ENCODE results near the gene BATF3. TPM values are rescaled to one million over a fixed set of nuclear protein-coding genes. Genes with fewer than 3 reads are reported as not detected.

The BATF3 gene
- total and polyA plus RNA-seq, 9 of the 15 experiments (the other 6 are each of a cell fraction or from before 2014, with no cell fraction given), result 0.40 to 3.8 (median 2.0) TPM

DNA sequence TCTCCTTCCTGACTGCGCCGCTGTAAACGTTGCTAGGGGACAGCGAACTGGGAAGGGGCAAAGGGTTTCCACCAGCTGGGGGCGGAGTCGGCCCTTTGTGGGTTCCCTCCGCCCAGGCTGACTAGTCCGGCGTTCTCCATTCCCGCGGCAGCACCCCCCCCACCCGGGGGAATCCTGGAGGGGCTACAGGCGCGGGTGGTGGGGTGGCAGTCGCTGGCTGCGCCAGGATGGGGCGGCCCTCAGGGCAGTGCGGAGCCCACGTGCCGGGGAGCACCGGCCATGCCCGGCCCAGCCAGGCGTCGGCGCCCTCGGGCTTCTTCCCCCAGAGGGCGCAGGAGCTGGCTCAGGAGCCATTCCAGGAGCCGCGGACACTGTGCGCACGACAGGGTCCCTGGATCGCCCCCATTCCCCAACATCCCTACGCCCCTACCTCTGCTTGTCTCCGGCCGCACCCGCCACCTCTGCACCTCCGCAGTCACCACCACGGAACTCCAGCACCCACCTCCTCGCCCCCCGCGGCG lies 476 bp downstream of the BATF3 start (continued):
- no peak for TF ChIP-seq ZNF274 (IDR thresholded peaks at IDR 0.05; ENCODE audit: borderline replicate concordance, low read depth, low read length)
- no peak for TF ChIP-seq ZNF75A (CRISPR knock-in tag; IDR thresholded peaks at IDR 0.05)
- TF ChIP-seq ZEB2 (IDR thresholded peaks at IDR 0.05), result no peak
- TF ChIP-seq FOXP1 (CRISPR knock-in tag; IDR thresholded peaks at IDR 0.05), result peak; percentile 97
- TF ChIP-seq RHOXF2B (CRISPR knock-in tag; conservative IDR thresholded peaks at IDR 0.05), result no peak
- TF ChIP-seq NR2F6 (CRISPR knock-in tag; IDR thresholded peaks at IDR 0.05), result no peak
- TF ChIP-seq KAT2B (IDR thresholded peaks at IDR 0.05; ENCODE audit: low read depth, low read length), result no peak
- TF ChIP-seq CTBP1 (IDR thresholded peaks at IDR 0.05; ENCODE audit: borderline replicate concordance), result peak; percentile 77
- TF ChIP-seq CBX3 (IDR thresholded peaks at IDR 0.05; ENCODE audit: borderline replicate concordance in 1 of 2, low read length in 2 of 2), result peak in 1 of 2 experiments; percentile 76; a peak in 1 of 3 replicates
- TF ChIP-seq HNRNPH1 (optimal IDR thresholded peaks at IDR 0.05; ENCODE audit: low read depth, low read length), result no peak
- TF ChIP-seq, protein P1, sequence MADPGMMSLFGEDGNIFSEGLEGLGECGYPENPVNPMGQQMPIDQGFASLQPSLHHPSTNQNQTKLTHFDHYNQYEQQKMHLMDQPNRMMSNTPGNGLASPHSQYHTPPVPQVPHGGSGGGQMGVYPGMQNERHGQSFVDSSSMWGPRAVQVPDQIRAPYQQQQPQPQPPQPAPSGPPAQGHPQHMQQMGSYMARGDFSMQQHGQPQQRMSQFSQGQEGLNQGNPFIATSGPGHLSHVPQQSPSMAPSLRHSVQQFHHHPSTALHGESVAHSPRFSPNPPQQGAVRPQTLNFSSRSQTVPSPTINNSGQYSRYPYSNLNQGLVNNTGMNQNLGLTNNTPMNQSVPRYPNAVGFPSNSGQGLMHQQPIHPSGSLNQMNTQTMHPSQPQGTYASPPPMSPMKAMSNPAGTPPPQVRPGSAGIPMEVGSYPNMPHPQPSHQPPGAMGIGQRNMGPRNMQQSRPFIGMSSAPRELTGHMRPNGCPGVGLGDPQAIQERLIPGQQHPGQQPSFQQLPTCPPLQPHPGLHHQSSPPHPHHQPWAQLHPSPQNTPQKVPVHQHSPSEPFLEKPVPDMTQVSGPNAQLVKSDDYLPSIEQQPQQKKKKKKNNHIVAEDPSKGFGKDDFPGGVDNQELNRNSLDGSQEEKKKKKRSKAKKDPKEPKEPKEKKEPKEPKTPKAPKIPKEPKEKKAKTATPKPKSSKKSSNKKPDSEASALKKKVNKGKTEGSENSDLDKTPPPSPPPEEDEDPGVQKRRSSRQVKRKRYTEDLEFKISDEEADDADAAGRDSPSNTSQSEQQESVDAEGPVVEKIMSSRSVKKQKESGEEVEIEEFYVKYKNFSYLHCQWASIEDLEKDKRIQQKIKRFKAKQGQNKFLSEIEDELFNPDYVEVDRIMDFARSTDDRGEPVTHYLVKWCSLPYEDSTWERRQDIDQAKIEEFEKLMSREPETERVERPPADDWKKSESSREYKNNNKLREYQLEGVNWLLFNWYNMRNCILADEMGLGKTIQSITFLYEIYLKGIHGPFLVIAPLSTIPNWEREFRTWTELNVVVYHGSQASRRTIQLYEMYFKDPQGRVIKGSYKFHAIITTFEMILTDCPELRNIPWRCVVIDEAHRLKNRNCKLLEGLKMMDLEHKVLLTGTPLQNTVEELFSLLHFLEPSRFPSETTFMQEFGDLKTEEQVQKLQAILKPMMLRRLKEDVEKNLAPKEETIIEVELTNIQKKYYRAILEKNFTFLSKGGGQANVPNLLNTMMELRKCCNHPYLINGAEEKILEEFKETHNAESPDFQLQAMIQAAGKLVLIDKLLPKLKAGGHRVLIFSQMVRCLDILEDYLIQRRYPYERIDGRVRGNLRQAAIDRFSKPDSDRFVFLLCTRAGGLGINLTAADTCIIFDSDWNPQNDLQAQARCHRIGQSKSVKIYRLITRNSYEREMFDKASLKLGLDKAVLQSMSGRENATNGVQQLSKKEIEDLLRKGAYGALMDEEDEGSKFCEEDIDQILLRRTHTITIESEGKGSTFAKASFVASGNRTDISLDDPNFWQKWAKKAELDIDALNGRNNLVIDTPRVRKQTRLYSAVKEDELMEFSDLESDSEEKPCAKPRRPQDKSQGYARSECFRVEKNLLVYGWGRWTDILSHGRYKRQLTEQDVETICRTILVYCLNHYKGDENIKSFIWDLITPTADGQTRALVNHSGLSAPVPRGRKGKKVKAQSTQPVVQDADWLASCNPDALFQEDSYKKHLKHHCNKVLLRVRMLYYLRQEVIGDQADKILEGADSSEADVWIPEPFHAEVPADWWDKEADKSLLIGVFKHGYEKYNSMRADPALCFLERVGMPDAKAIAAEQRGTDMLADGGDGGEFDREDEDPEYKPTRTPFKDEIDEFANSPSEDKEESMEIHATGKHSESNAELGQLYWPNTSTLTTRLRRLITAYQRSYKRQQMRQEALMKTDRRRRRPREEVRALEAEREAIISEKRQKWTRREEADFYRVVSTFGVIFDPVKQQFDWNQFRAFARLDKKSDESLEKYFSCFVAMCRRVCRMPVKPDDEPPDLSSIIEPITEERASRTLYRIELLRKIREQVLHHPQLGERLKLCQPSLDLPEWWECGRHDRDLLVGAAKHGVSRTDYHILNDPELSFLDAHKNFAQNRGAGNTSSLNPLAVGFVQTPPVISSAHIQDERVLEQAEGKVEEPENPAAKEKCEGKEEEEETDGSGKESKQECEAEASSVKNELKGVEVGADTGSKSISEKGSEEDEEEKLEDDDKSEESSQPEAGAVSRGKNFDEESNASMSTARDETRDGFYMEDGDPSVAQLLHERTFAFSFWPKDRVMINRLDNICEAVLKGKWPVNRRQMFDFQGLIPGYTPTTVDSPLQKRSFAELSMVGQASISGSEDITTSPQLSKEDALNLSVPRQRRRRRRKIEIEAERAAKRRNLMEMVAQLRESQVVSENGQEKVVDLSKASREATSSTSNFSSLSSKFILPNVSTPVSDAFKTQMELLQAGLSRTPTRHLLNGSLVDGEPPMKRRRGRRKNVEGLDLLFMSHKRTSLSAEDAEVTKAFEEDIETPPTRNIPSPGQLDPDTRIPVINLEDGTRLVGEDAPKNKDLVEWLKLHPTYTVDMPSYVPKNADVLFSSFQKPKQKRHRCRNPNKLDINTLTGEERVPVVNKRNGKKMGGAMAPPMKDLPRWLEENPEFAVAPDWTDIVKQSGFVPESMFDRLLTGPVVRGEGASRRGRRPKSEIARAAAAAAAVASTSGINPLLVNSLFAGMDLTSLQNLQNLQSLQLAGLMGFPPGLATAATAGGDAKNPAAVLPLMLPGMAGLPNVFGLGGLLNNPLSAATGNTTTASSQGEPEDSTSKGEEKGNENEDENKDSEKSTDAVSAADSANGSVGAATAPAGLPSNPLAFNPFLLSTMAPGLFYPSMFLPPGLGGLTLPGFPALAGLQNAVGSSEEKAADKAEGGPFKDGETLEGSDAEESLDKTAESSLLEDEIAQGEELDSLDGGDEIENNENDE (IDR thresholded peaks at IDR 0.05; ENCODE audit: low read depth, low read length), result no peak
- TF ChIP-seq, protein P2, sequence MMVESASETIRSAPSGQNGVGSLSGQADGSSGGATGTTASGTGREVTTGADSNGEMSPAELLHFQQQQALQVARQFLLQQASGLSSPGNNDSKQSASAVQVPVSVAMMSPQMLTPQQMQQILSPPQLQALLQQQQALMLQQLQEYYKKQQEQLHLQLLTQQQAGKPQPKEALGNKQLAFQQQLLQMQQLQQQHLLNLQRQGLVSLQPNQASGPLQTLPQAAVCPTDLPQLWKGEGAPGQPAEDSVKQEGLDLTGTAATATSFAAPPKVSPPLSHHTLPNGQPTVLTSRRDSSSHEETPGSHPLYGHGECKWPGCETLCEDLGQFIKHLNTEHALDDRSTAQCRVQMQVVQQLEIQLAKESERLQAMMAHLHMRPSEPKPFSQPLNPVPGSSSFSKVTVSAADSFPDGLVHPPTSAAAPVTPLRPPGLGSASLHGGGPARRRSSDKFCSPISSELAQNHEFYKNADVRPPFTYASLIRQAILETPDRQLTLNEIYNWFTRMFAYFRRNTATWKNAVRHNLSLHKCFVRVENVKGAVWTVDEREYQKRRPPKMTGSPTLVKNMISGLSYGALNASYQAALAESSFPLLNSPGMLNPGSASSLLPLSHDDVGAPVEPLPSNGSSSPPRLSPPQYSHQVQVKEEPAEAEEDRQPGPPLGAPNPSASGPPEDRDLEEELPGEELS (CRISPR knock-in tag; IDR thresholded peaks at IDR 0.05; ENCODE audit: borderline replicate concordance), result peak; percentile 95; the same call in 1 of the 2 replicates
- no peak for TF ChIP-seq CBX1 (IDR thresholded peaks at IDR 0.05; ENCODE audit: low read depth)
- no peak for TF ChIP-seq GTF2F1 (IDR thresholded peaks at IDR 0.05; ENCODE audit: low read depth, low read length)
- no peak for TF ChIP-seq KLF1 (tag; IDR thresholded peaks at IDR 0.05)
- no peak for TF ChIP-seq ZNF212 (CRISPR knock-in tag; IDR thresholded peaks at IDR 0.05)
- TF ChIP-seq SETDB1 (IDR thresholded peaks at IDR 0.05; ENCODE audit: low read length), result no peak
- TF ChIP-seq CBX5 (IDR thresholded peaks at IDR 0.05; ENCODE audit: borderline replicate concordance, low read depth), result no peak
